GM23338 (cell line): ENCODE measurements around the gene LGALS14. TPM values are rescaled to one million over a fixed set of nuclear protein-coding genes. Genes with fewer than 3 reads are reported as not detected.

Source experiments
- ATAC-seq: fragments of 200-7000 bp; cut with Tn5 transposase; 3 replicates; pipeline ENCODE4 v1.9.1; 2020
- DNase-seq: peaks from one replicate; pipeline ENCODE4 v3.0.0-alpha.2; 2015; ENCODE audit warnings: low spot score
- H2AFZ ChIP-seq: fragments of 200-600 bp; sonication (generic); 2 replicates; pipeline ENCODE4 v1.8.0; 2016; ENCODE audit warnings: antibody characterized with exemption, mild to moderate bottlenecking, moderate library complexity
- H3F3A ChIP-seq: fragments of 200-600 bp; sonication (generic); replicated peaks from 2 replicates; pipeline ENCODE4 v1.8.0; 2017; ENCODE audit warnings: antibody characterized with exemption, mixed run types, low read depth
- H3K27ac ChIP-seq: fragments of 200-600 bp; sonication (generic); 2 replicates; pipeline ENCODE4 v1.6.1; 2016; ENCODE audit warnings: low read depth
- H3K27me3 ChIP-seq: fragments of 200-600 bp; sonication (generic); 2 replicates; pipeline ENCODE4 v1.8.0; 2016; ENCODE audit warnings: mild to moderate bottlenecking, mixed run types, moderate library complexity; ENCODE audit not compliant: insufficient read depth
- H3K36me3 ChIP-seq: fragments of 200-600 bp; sonication (generic); 2 replicates; pipeline ENCODE4 v1.8.0; 2016; ENCODE audit warnings: mild to moderate bottlenecking; ENCODE audit not compliant: insufficient read depth
- H3K4me1 ChIP-seq: fragments of 200-600 bp; sonication (generic); 2 replicates; pipeline ENCODE4 v1.8.0; 2016; ENCODE audit warnings: mild to moderate bottlenecking, moderate library complexity; ENCODE audit not compliant: insufficient read depth
- H3K4me2 ChIP-seq: fragments of 200-600 bp; sonication (generic); 2 replicates; pipeline ENCODE4 v1.7.1; 2017; ENCODE audit warnings: mixed run types
- H3K4me3 ChIP-seq: fragments of 200-600 bp; sonication (generic); 2 replicates; pipeline ENCODE4 v1.6.1; 2016; ENCODE audit warnings: mixed run types
- H3K79me2 ChIP-seq: fragments of 200-600 bp; sonication (generic); replicated peaks from 2 replicates; pipeline ENCODE4 v1.8.0; 2017; ENCODE audit warnings: mild to moderate bottlenecking; ENCODE audit not compliant: insufficient read depth
- H3K9me2 ChIP-seq: fragments of 200-600 bp; sonication (generic); 2 replicates; pipeline ENCODE4 v1.8.0; 2017; ENCODE audit not compliant: insufficient read depth
- H4K20me1 ChIP-seq: fragments of 200-600 bp; sonication (generic); replicated peaks from 2 replicates; pipeline ENCODE4 v1.8.0; 2017; ENCODE audit warnings: mild to moderate bottlenecking; ENCODE audit not compliant: insufficient read depth
- H3K27ac Mint-ChIP-seq: 2 replicates; pipeline ENCODE4 v1.8.0; 2020; ENCODE audit warnings: inconsistent platforms, mild to moderate bottlenecking, moderate library complexity, mixed read lengths
- H3K27me3 Mint-ChIP-seq: 3 replicates; pipeline ENCODE4 v1.8.0; 2022; ENCODE audit warnings: low read depth, mild to moderate bottlenecking, moderate library complexity, mixed read lengths, inconsistent platforms; ENCODE audit not compliant: insufficient read depth, poor library complexity
- H3K36me3 Mint-ChIP-seq: 3 replicates; pipeline ENCODE4 v1.8.0; 2021; ENCODE audit warnings: low read depth, mild to moderate bottlenecking, inconsistent platforms, moderate library complexity, mixed read lengths
- H3K4me1 Mint-ChIP-seq: 3 replicates; pipeline ENCODE4 v1.8.0; 2020; ENCODE audit warnings: mild to moderate bottlenecking, inconsistent platforms, mixed read lengths
- H3K4me3 Mint-ChIP-seq: 3 replicates; pipeline ENCODE4 v1.8.0; 2021; ENCODE audit warnings: moderate library complexity, mild to moderate bottlenecking, inconsistent platforms, mixed read lengths
- H3K9me3 Mint-ChIP-seq: 3 replicates; pipeline ENCODE4 v1.8.0; 2020; ENCODE audit warnings: moderate library complexity, mild to moderate bottlenecking, inconsistent platforms, mixed read lengths
- CREB1 ChIP-seq: fragments of 250-450 bp; sonication (Bioruptor Pico); IDR thresholded peaks from 2 replicates; pipeline ENCODE4 v1.5.0; 2020; ENCODE audit warnings: low read depth, mild to moderate bottlenecking, moderate library complexity
- CTCF ChIP-seq, 2 experiments: fragments of 200-600 bp in 1 of 2; sonication (generic) in 1 of 2; conservative IDR thresholded peaks; 2 replicates each; pipeline versions ENCODE4 v1.5.1 to v1.6.1; 2016 to 2017; ENCODE audit warnings: antibody characterized with exemption in 2 of 2, low read depth in 2 of 2, mild to moderate bottlenecking in 2 of 2, moderate library complexity in 1 of 2
- EZH2phosphoT487 ChIP-seq: fragments of 200-600 bp; sonication (generic); IDR thresholded peaks from one replicate; pipeline ENCODE4 v1.8.1; 2018; ENCODE audit warnings: antibody characterized with exemption; ENCODE audit not compliant: unreplicated experiment
- POLR2AphosphoS5 ChIP-seq: IDR thresholded peaks from 2 replicates; pipeline ENCODE4 v1.6.1; 2016; ENCODE audit warnings: antibody characterized with exemption, low read depth
- STAT1 ChIP-seq: IDR thresholded peaks from one replicate; pipeline ENCODE4 v1.6.1; 2016; ENCODE audit warnings: antibody characterized with exemption; ENCODE audit not compliant: unreplicated experiment
- ZNF114 ChIP-seq: fragments of 250-450 bp; sonication (Bioruptor Pico); IDR thresholded peaks from 2 replicates; pipeline ENCODE4 v1.5.0; 2020; ENCODE audit warnings: mild to moderate bottlenecking, moderate library complexity
- ZNF331 ChIP-seq: fragments of 250-450 bp; sonication (Bioruptor Pico); IDR thresholded peaks from 2 replicates; pipeline ENCODE4 v1.5.0; 2020; ENCODE audit warnings: low read depth, mild to moderate bottlenecking, moderate library complexity
- ZNF462 ChIP-seq: fragments of 250-450 bp; sonication (Bioruptor Pico); IDR thresholded peaks from 2 replicates; pipeline ENCODE4 v1.5.0; 2020; ENCODE audit warnings: mild to moderate bottlenecking, moderate library complexity
- polyA plus RNA-seq: library from polyadenylated mRNA; unstranded; fragments of >200 nt; fragmentation: Nextera tagmentation; extraction: Ambion mirVana; gene quantifications from 2 replicates; pipeline ENCODE4 v1.2.1, GENCODE V29; 2016
- total RNA-seq: library from RNA; depleted of rRNA; stranded (reverse); fragments of >200 nt; shearing (Covaris generic); gene quantifications from 2 replicates; pipeline ENCODE4 v1.2.3, GENCODE V29; 2014
- TF ChIP-seq, protein P1 (sequence below): IDR thresholded peaks from 2 replicates; pipeline ENCODE4 v1.6.1; 2016; ENCODE audit warnings: antibody characterized with exemption

The LGALS14 gene
- total and polyA plus RNA-seq, 2 experiments from 2014 or later, result not detected

GRCh38 chr19:39705578-39706188 lies 1.4 kb downstream of the LGALS14 start (continued):
- TF ChIP-seq ZNF462, result no peak

DNA sequence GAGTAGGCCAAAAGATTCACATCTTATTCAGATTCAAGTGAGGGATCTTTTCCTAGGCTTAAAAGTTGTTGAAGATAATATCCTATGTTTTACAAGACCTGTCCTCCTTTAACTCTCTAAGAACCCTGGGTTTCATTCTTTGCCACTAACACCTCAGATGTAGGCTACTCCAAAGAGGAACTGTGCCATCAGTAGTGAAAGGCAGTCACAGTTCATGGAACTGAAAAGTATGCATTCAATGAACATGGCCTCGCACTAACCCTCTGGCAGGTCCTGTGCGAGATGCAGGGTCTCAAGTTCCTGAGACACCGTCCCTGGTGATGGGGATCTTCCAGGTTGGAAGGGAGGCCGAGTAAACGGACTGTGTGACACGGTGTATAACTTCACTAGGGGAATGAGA lies 4.3 kb downstream of the LGALS14 start:
- ATAC-seq (no peak), DNase-seq (no peak)
- Histone ChIP-seq H4K20me1 (no peaks in the 10 kb centered on the region), H3K4me3 (no peak overlapping the region), H3F3A (no peaks in the 10 kb centered on the region), H3K36me3 (no peaks in the 10 kb centered on the region), H3K27ac (no peak overlapping the region), H3K9me2 (no peaks in the 10 kb centered on the region), H3K4me1 (no peaks in the 10 kb centered on the region), H3K27me3 (no peaks in the 10 kb centered on the region; the same call in 1 of the 2 replicates), H3K79me2 (no peaks in the 10 kb centered on the region), H3K4me2 (no peak overlapping the region), H2AFZ (no peak overlapping the region)
- no peaks in the 10 kb centered on the region for H3K4me1 Mint-ChIP-seq
- peaks cover 4% of the 10 kb centered on the region for H3K27me3 Mint-ChIP-seq
- no peak overlapping the region for H3K27ac Mint-ChIP-seq
- H3K4me3 Mint-ChIP-seq, result no peak overlapping the region
- H3K9me3 Mint-ChIP-seq, result peaks cover 7% of the 10 kb centered on the region; the same call in 1 of the 3 replicates
- no peaks in the 10 kb centered on the region for H3K36me3 Mint-ChIP-seq
- TF ChIP-seq CREB1 (CRISPR knock-in tag) (no peak), POLR2AphosphoS5 (no peak), EZH2phosphoT487 (no peak), CTCF (conservative IDR thresholded peaks at IDR 0.05; ENCODE audit: low read depth in 2 of 2) (no peak), ZNF114 (CRISPR knock-in tag) (no peak), STAT1 (no peak), ZNF331 (CRISPR knock-in tag) (no peak)
- TF ChIP-seq, protein P1, sequence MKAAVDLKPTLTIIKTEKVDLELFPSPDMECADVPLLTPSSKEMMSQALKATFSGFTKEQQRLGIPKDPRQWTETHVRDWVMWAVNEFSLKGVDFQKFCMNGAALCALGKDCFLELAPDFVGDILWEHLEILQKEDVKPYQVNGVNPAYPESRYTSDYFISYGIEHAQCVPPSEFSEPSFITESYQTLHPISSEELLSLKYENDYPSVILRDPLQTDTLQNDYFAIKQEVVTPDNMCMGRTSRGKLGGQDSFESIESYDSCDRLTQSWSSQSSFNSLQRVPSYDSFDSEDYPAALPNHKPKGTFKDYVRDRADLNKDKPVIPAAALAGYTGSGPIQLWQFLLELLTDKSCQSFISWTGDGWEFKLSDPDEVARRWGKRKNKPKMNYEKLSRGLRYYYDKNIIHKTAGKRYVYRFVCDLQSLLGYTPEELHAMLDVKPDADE, result no peak
